Prostate gland (tissue), 2 donors: Measurements from ENCODE around the gene C12orf50. TPM values are rescaled to one million over a fixed set of nuclear protein-coding genes. Genes with fewer than 3 reads are reported as not detected.

Source experiments
- DNase-seq: peaks from one replicate; pipeline ENCODE4 v3.0.0-alpha.2; 2019; ENCODE audit warnings: low spot score
- H3K27ac ChIP-seq, 2 donors: fragments of 200-600 bp; sonication (generic); 2 replicates each; pipeline ENCODE4 v1.5.1; 2017 to 2019
- H3K27me3 ChIP-seq: fragments of 200-600 bp; sonication (generic); replicated peaks from 2 replicates; pipeline ENCODE4 v1.5.1; 2019; ENCODE audit not compliant: insufficient read depth
- H3K36me3 ChIP-seq, 2 donors: fragments of 200-600 bp; sonication (generic); 1 replicate in 1 of 2; 2 replicates in 1 of 2; pipeline versions ENCODE4 v1.5.1 to v1.8.1; 2017 to 2019
- H3K4me1 ChIP-seq: fragments of 200-600 bp; sonication (generic); replicated peaks from 2 replicates; pipeline ENCODE4 v1.5.1; 2019
- H3K4me3 ChIP-seq, 2 donors: fragments of 200-600 bp; sonication (generic); 2 replicates each; pipeline ENCODE4 v1.5.1; 2017 to 2019
- H3K9me3 ChIP-seq: fragments of 200-600 bp; sonication (generic); 2 replicates; pipeline ENCODE4 v1.5.1; 2017
- POLR2A ChIP-seq: fragments of 450-650 bp; IDR thresholded peaks from one replicate; pipeline ENCODE4 v1.6.1; 2016; ENCODE audit warnings: antibody characterized with exemption, mild to moderate bottlenecking
- POLR2AphosphoS5 ChIP-seq: sonication (generic); formaldehyde crosslinking; IDR thresholded peaks from one replicate; pipeline ENCODE4 v1.6.1; 2017; ENCODE audit warnings: antibody characterized with exemption
- WGBS: methylation state at CpG from one replicate; pipeline ENCODE4 v1.1.5; 2018; 5-methylcytosine and 5-hydroxymethylcytosine counted together
- intact Hi-C: fragments of 100-400 bp; cut with DNase I; formaldehyde crosslinking; loops from one replicate; pipeline ENCODE4 v1.14.2; 2022
- small RNA-seq, 2 donors: library from RNA; depleted of rRNA; stranded (forward); fragments of <200 nt; gene quantifications; one replicate each; pipeline ENCODE3, GENCODE V24; 2016
- total RNA-seq, 2 donors: library from RNA; depleted of rRNA; stranded (reverse); fragments of >200 nt; gene quantifications; one replicate each; pipeline ENCODE4 v1.1.0, GENCODE V29; 2016
- TF ChIP-seq, protein P1 (sequence below), 4 experiments: fragments of 200-600 bp in 2 of 4; fragments of 450-650 bp in 2 of 4; sonication (generic) in 2 of 4; IDR thresholded peaks; 1 replicate in 3 of 4; 2 replicates in 1 of 4; pipeline ENCODE4 v1.5.1; 2016 to 2019; ENCODE audit warnings: antibody characterized with exemption in 4 of 4, mild to moderate bottlenecking in 2 of 4, moderate library complexity in 2 of 4

C12orf50 gene
- total RNA-seq, 2 donors from 2014 or later: 6.7 TPM; not detected in 1

DNA sequence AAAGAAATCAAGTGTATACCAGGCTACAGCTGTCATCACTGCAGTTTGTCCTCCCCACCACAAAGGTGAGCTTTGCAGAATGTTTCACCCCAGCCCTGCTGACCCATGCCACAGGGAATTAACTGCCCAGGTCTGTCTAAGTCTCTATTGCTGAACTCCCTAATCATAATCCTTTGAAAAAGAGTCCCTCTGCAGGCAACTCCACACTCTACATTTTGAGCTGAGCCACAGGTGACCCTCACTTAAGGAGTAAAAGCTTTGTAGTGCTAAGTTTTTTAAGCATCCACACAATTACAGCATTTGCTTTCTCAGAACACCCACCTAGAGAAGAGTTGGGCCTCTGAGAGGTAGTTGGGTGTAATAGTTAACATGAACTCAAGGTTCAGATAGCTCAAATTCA lies 90.0 kb downstream of the C12orf50 start:
- no peak overlapping the region for H3K27ac ChIP-seq
- no peak for TF ChIP-seq POLR2A
- no peak for TF ChIP-seq POLR2AphosphoS5
- TF ChIP-seq, protein P1, sequence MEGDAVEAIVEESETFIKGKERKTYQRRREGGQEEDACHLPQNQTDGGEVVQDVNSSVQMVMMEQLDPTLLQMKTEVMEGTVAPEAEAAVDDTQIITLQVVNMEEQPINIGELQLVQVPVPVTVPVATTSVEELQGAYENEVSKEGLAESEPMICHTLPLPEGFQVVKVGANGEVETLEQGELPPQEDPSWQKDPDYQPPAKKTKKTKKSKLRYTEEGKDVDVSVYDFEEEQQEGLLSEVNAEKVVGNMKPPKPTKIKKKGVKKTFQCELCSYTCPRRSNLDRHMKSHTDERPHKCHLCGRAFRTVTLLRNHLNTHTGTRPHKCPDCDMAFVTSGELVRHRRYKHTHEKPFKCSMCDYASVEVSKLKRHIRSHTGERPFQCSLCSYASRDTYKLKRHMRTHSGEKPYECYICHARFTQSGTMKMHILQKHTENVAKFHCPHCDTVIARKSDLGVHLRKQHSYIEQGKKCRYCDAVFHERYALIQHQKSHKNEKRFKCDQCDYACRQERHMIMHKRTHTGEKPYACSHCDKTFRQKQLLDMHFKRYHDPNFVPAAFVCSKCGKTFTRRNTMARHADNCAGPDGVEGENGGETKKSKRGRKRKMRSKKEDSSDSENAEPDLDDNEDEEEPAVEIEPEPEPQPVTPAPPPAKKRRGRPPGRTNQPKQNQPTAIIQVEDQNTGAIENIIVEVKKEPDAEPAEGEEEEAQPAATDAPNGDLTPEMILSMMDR (IDR thresholded peaks at IDR 0.05): no peak
- H3K4me3 ChIP-seq: no peak overlapping the region
- H3K27me3 ChIP-seq: no peaks in the 10 kb centered on the region
- no peaks in the 10 kb centered on the region for H3K4me1 ChIP-seq
- DNase-seq: no peak
- intact Hi-C loops: no loop called here
- no peaks in the 10 kb centered on the region for H3K9me3 ChIP-seq
- H3K36me3 ChIP-seq: no peaks in the 10 kb centered on the region

DNA sequence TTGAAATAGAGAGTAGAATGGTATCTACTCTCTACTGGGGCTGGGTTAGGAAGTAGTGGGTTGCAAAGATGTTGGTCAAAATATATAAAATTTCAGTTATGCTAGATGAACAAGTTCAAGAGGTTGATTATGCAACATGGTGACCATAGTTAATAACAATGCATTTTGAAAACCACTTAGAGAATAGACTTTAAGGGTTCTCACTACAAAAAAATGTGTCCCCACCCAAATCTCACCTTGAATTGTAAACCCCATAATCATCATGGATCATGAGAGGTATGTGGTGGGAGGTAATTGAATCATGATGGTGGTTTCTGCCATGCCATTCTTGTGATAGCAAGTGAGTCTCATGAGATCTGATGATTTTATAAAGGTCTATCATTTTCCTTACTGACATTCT lies 94.0 kb downstream of the C12orf50 start:
- Histone ChIP-seq H3K27ac (no peak overlapping the region), H3K9me3 (no peaks in the 10 kb centered on the region), H3K4me3 (no peak overlapping the region), H3K27me3 (no peaks in the 10 kb centered on the region), H3K36me3 (no peaks in the 10 kb centered on the region), H3K4me1 (no peaks in the 10 kb centered on the region)
- TF ChIP-seq, protein P1 (IDR thresholded peaks at IDR 0.05): no peak
- TF ChIP-seq POLR2A (no peak), POLR2AphosphoS5 (no peak)
- intact Hi-C loops: no loop called here
- DNase-seq: no peak

DNA sequence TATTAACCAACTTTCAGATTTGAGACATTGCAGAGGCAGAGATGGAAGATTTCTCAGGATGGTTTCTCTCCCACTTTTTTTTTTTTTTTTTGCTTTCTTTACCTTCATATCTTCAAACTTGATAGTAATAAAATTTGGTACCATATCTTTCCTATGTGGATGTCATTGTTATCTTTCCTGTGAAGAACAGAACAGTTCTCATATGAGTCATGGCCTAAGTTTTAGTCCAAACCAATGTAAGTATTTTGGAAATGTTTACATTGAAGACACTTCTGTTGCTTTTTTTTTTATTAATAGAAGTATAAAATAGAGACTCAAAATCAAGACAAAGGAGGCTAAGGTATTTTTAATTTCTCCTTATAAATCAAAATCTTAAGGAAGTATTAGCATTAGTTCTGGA lies 95.2 kb downstream of the C12orf50 start:
- intact Hi-C loops: no loop called here
- Histone ChIP-seq H3K27ac (no peak overlapping the region), H3K27me3 (no peaks in the 10 kb centered on the region), H3K4me3 (no peak overlapping the region), H3K9me3 (no peaks in the 10 kb centered on the region), H3K36me3 (no peaks in the 10 kb centered on the region), H3K4me1 (no peaks in the 10 kb centered on the region)
- no peak for DNase-seq
- TF ChIP-seq POLR2AphosphoS5: no peak
- no peak for TF ChIP-seq POLR2A
- TF ChIP-seq, protein P1 (IDR thresholded peaks at IDR 0.05): no peak

DNA sequence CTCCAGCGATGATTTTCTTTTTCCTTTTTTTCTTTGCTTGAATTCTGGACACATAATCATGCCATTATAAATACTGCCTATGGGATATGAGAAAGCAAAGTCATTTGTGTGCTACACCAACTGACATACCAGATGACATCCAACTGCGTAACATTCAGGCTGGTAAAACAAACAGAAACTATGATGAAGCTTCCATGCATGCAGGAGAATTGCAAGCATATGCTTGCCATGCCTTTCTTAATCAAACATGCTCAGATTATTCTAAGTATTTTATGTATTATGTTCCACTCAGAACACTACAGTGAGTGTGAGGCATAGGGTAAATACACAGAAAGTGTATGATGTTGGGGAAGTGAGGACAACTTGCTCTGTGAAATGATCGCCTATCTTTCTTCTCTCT lies 97.4 kb downstream of the C12orf50 start:
- WGBS: 81% methylated on average over 3 of the region's 3 CpGs
- Histone ChIP-seq H3K36me3 (no peaks in the 10 kb centered on the region), H3K9me3 (no peaks in the 10 kb centered on the region), H3K4me1 (no peaks in the 10 kb centered on the region), H3K27me3 (no peaks in the 10 kb centered on the region), H3K27ac (no peak overlapping the region), H3K4me3 (no peak overlapping the region)
- DNase-seq: no peak
- intact Hi-C loops: no loop called here
- TF ChIP-seq, protein P1 (IDR thresholded peaks at IDR 0.05): no peak
- TF ChIP-seq POLR2AphosphoS5: no peak
- TF ChIP-seq POLR2A: no peak

DNA sequence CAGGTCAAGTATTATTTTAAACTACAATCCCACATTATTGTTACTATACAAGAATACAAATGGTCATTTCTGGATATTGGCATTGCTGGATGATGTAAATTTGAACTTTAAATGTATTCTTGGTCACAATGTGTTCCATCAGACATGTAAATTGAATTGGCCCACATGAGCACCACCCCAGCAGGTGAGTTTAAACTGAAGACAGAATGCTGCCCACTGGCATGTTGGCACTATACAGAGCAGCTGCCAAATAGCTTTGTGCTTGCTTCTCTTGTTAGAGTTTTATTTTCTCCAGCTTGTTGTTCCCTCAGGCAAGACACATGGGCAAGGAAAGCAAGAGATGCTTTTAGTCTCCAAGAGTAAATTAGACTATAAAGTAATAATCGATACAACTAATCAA lies 98.6 kb downstream of the C12orf50 start:
- 89% methylated on average over 1 of the region's 1 CpG for WGBS
- DNase-seq: no peak
- TF ChIP-seq, protein P1 (IDR thresholded peaks at IDR 0.05): no peak
- TF ChIP-seq POLR2A (no peak), POLR2AphosphoS5 (no peak)
- no peaks in the 10 kb centered on the region for H3K9me3 ChIP-seq
- no peak overlapping the region for H3K27ac ChIP-seq
- no peaks in the 10 kb centered on the region for H3K4me1 ChIP-seq
- H3K36me3 ChIP-seq: no peaks in the 10 kb centered on the region
- intact Hi-C loops: no loop called here
- H3K4me3 ChIP-seq: no peak overlapping the region
- no peaks in the 10 kb centered on the region for H3K27me3 ChIP-seq

Small RNA genes lying within 50 kb of the gene (small RNA-seq; reads per million reads assigned to genes)
- 0 reads per million in 2 donors for gene RNA5SP364

Other genes with a start within 250 kb of the C12orf50 start
- 10 to 100 TPM in 1 of 2 donors, 1 to 10 TPM in 1; 8.1 to 26.5 TPM for gene CEP290, start 112.7 kb upstream of the C12orf50 start, total RNA-seq
- 10 to 100 TPM; 15.1 to 23.6 TPM for gene TMTC3, start 112.9 kb upstream of the C12orf50 start, total RNA-seq